ENCODE data around the gene KIAA1755. TPM values are rescaled to one million over a fixed set of nuclear protein-coding genes. Genes with fewer than 3 reads are reported as not detected.

The KIAA1755 gene
- total RNA-seq, 1 experiment from 2014 or later, result 0.17 TPM

DNA sequence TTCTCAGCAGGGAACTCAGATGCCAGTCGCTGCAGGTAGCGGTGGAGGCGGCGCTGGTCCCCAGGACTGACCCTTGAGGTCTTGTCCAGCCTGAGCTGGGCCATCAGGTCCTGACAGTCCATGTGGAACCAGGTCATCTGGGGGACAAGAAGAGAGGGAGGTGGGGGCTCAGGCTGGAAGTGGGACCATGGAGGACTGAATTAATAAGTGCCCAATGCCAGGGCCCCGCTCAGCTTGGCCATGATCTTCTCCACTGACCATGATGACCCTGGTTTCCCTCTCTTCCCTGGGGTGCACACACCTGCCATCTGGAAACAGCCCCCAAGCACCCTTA, 47.0 kb downstream of the KIAA1755 start:
- H3K27me3 Mint-ChIP-seq (ENCODE audit: low read depth), result peaks cover 9% of the 10 kb centered on the region
- Histone ChIP-seq H2AK5ac (ENCODE audit: insufficient read length, low read length) (no peak overlapping the region), H2BK120ac (ENCODE audit: low read depth, low read length, poor library complexity, severe bottlenecking) (no peak overlapping the region), H4K5ac (ENCODE audit: insufficient read length, low read depth, low read length) (no peak overlapping the region), H3K79me1 (ENCODE audit: insufficient read depth, low read depth, low read length, poor library complexity, severe bottlenecking) (no peaks in the 10 kb centered on the region), H4K91ac (ENCODE audit: insufficient read length, low read depth, low read length) (no peak overlapping the region), H3K4ac (ENCODE audit: low read depth, low read length) (no peak overlapping the region), H3K56ac (ENCODE audit: insufficient read length, low read depth, low read length) (no peak overlapping the region), H2BK20ac (ENCODE audit: low read depth, low read length, poor library complexity, severe bottlenecking) (no peak overlapping the region), H4K8ac (replicated peaks; ENCODE audit: insufficient read length, low read depth, low read length) (no peak overlapping the region), H3K79me2 (ENCODE audit: insufficient read depth, low read length) (no peaks in the 10 kb centered on the region), H3K18ac (ENCODE audit: insufficient read length, low read depth, low read length) (no peak overlapping the region), H2BK5ac (ENCODE audit: insufficient read length, low read length) (no peak overlapping the region), H3T11ph (ENCODE audit: low read length) (no peak overlapping the region), H2AFZ (ENCODE audit: low read length) (no peak overlapping the region), H3K23me2 (ENCODE audit: insufficient read length, low read depth, low read length, poor library complexity, severe bottlenecking) (no peaks in the 10 kb centered on the region), H2BK12ac (ENCODE audit: insufficient read length, low read depth, low read length) (no peak overlapping the region), H3K4me2 (ENCODE audit: insufficient read depth, insufficient read length, low read length) (no peak overlapping the region), H3K27me3 (ENCODE audit: insufficient read depth, low read length) (no peaks in the 10 kb centered on the region), H3K14ac (ENCODE audit: insufficient read depth, low read length) (no peak overlapping the region), H4K20me1 (ENCODE audit: control insufficient read depth, insufficient read depth, insufficient read length) (no peaks in the 10 kb centered on the region), H3K27ac (ENCODE audit: insufficient read length, low read depth, low read length) (no peak overlapping the region), H3K23ac (ENCODE audit: insufficient read length, low read depth, low read length) (no peak overlapping the region), H2BK15ac (ENCODE audit: low read depth, low read length) (no peak overlapping the region), H3K4me1 (ENCODE audit: insufficient read depth, low read length) (no peaks in the 10 kb centered on the region), H3K9me3 (ENCODE audit: control insufficient read depth, low read depth, low read length) (no peaks in the 10 kb centered on the region), H3K9ac (ENCODE audit: extremely low read depth, insufficient read length, low read length) (no peak overlapping the region)
- H3K9me3 Mint-ChIP-seq, result no peaks in the 10 kb centered on the region
- no peaks in the 10 kb centered on the region for H3K36me3 Mint-ChIP-seq (ENCODE audit: insufficient read depth in 1 of 3, low read depth in 3 of 3)
- H3K4me1 Mint-ChIP-seq, result peaks cover 6 to 9% of the 10 kb centered on the region in 2 experiments; a peak in 3 of 4 replicates
- TF ChIP-seq, protein P1, sequence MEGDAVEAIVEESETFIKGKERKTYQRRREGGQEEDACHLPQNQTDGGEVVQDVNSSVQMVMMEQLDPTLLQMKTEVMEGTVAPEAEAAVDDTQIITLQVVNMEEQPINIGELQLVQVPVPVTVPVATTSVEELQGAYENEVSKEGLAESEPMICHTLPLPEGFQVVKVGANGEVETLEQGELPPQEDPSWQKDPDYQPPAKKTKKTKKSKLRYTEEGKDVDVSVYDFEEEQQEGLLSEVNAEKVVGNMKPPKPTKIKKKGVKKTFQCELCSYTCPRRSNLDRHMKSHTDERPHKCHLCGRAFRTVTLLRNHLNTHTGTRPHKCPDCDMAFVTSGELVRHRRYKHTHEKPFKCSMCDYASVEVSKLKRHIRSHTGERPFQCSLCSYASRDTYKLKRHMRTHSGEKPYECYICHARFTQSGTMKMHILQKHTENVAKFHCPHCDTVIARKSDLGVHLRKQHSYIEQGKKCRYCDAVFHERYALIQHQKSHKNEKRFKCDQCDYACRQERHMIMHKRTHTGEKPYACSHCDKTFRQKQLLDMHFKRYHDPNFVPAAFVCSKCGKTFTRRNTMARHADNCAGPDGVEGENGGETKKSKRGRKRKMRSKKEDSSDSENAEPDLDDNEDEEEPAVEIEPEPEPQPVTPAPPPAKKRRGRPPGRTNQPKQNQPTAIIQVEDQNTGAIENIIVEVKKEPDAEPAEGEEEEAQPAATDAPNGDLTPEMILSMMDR (conservative IDR thresholded peaks at IDR 0.05), result no peak
- DNase-seq, result no peak
- H3K27ac Mint-ChIP-seq, result no peak overlapping the region
- H3K4me3 Mint-ChIP-seq, result no peak overlapping the region
- WGBS (ENCODE audit: extremely low coverage, insufficient read length, low lambda C conversion rate), result no CpG with 5 or more reads among the region's 5 CpGs

All from H9 (cell line).